Peyer's patch (tissue), 4 donors: ENCODE measurements around the gene FGF19. TPM values are rescaled to one million over a fixed set of nuclear protein-coding genes. Genes with fewer than 3 reads are reported as not detected.

Source experiments
- DNase-seq, 3 donors: peaks; one replicate each; pipeline ENCODE4 v3.0.0-alpha.2; 2017 to 2019
- H3K27ac ChIP-seq, 4 donors: fragments of 200-600 bp; sonication (generic); one replicate each; pipeline ENCODE4 v1.5.1; 2016 to 2019
- H3K27me3 ChIP-seq, 2 donors: fragments of 200-600 bp; sonication (generic); one replicate each; pipeline ENCODE4 v1.5.1; 2019
- H3K36me3 ChIP-seq, 3 donors: fragments of 200-600 bp; sonication (generic); one replicate each; pipeline ENCODE4 v1.5.1; 2016 to 2019
- H3K4me1 ChIP-seq, 4 donors: fragments of 200-600 bp; sonication (generic); one replicate each; pipeline ENCODE4 v1.5.1; 2016 to 2019
- H3K4me3 ChIP-seq, 4 donors: fragments of 200-600 bp; sonication (generic); 1 replicate in 3 of 4; 2 replicates in 1 of 4; pipeline ENCODE4 v1.5.1; 2016 to 2019; ENCODE audit warnings: mild to moderate bottlenecking in 1 of 4
- H3K9me3 ChIP-seq, 4 donors: fragments of 200-600 bp; sonication (generic); one replicate each; pipeline ENCODE4 v1.5.1; 2016 to 2019; ENCODE audit warnings: mild to moderate bottlenecking in 1 of 4
- POLR2A ChIP-seq, 2 donors: fragments of 450-650 bp; IDR thresholded peaks; one replicate each; pipeline ENCODE4 v1.5.1; 2017; ENCODE audit warnings: antibody characterized with exemption in 2 of 2, mild to moderate bottlenecking in 2 of 2, moderate library complexity in 2 of 2
- total RNA-seq, 4 donors: library from RNA; depleted of rRNA; stranded (reverse); fragments of >200 nt; gene quantifications; one replicate each; pipeline ENCODE4 v1.1.0, GENCODE V29; 2016
- TF ChIP-seq, protein P1 (sequence below), 6 experiments: fragments of 450-650 bp in 4 of 6; fragments of 200-600 bp in 2 of 6; sonication (generic) in 1 of 6; IDR thresholded peaks; one replicate each; pipeline ENCODE4 v1.5.1; 2017 to 2019; ENCODE audit warnings: antibody characterized with exemption in 6 of 6, mild to moderate bottlenecking in 3 of 6, moderate library complexity in 1 of 6

The FGF19 gene
- total RNA-seq, 4 donors from 2014 or later: 3.2 to 4.9 TPM; not detected in 2

DNA sequence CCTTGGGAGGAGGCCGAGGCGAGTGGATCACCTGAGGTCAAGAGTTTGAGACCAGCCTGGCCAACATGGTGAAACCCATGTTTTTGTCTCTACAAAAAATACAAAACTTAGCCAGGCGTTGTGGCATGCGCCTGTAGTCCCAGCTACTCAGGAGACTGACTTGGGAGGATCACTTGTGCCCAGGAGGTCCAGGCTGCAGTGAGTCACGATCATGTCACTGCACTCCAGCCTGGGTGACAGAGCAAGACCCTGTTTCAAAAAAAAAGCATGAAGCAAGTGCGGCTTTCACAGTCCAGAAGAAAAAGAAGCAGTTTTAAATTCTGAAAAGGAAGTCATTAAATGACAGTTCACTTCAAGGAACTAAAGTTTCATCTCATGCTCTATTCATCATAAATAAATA lies 21.6 kb downstream of the FGF19 start:
- TF ChIP-seq, protein P1, sequence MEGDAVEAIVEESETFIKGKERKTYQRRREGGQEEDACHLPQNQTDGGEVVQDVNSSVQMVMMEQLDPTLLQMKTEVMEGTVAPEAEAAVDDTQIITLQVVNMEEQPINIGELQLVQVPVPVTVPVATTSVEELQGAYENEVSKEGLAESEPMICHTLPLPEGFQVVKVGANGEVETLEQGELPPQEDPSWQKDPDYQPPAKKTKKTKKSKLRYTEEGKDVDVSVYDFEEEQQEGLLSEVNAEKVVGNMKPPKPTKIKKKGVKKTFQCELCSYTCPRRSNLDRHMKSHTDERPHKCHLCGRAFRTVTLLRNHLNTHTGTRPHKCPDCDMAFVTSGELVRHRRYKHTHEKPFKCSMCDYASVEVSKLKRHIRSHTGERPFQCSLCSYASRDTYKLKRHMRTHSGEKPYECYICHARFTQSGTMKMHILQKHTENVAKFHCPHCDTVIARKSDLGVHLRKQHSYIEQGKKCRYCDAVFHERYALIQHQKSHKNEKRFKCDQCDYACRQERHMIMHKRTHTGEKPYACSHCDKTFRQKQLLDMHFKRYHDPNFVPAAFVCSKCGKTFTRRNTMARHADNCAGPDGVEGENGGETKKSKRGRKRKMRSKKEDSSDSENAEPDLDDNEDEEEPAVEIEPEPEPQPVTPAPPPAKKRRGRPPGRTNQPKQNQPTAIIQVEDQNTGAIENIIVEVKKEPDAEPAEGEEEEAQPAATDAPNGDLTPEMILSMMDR (IDR thresholded peaks at IDR 0.05): no peak
- no peak for TF ChIP-seq POLR2A (IDR thresholded peaks at IDR 0.05)
- no peaks in the 10 kb centered on the region for H3K9me3 ChIP-seq
- no peak overlapping the region for H3K27ac ChIP-seq
- no peaks in the 10 kb centered on the region for H3K27me3 ChIP-seq
- H3K4me1 ChIP-seq: peaks cover 0 to 4% (median 2%) of the 10 kb centered on the region in 4 donors
- no peak overlapping the region for H3K4me3 ChIP-seq
- no peaks in the 10 kb centered on the region for H3K36me3 ChIP-seq
- no peak for DNase-seq

DNA sequence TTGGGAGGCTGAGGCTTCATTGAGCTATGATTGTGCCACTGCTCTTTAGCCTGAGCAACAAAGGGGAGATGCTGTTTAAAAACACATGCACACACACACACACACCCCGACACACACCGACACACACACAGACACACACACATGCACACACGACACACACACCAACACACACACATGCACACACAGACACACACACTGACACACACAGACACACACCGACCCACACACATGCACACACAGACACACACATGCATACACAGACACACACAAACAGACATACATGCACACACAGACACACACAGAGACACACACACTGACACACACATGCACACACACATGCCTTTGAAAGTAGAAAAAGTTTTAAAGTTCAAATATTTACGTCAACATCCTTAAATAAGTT lies 23.1 kb downstream of the FGF19 start:
- peaks cover 0 to 2% (median under 1%) of the 10 kb centered on the region in 4 donors for H3K4me1 ChIP-seq
- no peak overlapping the region for H3K27ac ChIP-seq
- no peak for DNase-seq
- no peak for TF ChIP-seq POLR2A (IDR thresholded peaks at IDR 0.05)
- TF ChIP-seq, protein P1 (IDR thresholded peaks at IDR 0.05): no peak
- no peak overlapping the region for H3K4me3 ChIP-seq
- no peaks in the 10 kb centered on the region for H3K9me3 ChIP-seq
- H3K36me3 ChIP-seq: no peaks in the 10 kb centered on the region
- H3K27me3 ChIP-seq: no peaks in the 10 kb centered on the region

DNA sequence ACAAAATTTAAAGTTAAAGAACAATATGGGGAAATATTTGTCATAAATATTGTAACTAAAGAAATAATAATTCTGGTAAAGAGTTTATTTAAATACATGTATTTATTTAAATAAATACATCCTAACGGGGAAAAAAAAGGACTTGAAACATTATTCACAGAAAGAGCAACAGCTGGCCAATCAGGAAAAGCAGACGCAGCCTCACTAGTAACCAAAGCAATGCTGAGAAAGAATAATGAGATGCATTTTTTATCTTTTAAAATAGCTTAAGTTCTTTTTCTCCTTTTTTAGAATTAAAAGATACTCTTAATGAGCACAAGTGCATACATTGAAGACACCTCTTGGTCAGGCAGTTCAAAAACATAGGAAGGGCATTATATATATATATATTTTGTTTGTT lies 26.1 kb downstream of the FGF19 start:
- DNase-seq: no peak
- no peaks in the 10 kb centered on the region for H3K9me3 ChIP-seq
- H3K36me3 ChIP-seq: no peaks in the 10 kb centered on the region
- no peaks in the 10 kb centered on the region for H3K27me3 ChIP-seq
- H3K4me3 ChIP-seq: no peak overlapping the region
- TF ChIP-seq, protein P1 (IDR thresholded peaks at IDR 0.05): no peak
- TF ChIP-seq POLR2A (IDR thresholded peaks at IDR 0.05): no peak
- peaks cover 0 to 17% (median 13%) of the 10 kb centered on the region in 4 donors for H3K4me1 ChIP-seq
- no peak overlapping the region for H3K27ac ChIP-seq

DNA sequence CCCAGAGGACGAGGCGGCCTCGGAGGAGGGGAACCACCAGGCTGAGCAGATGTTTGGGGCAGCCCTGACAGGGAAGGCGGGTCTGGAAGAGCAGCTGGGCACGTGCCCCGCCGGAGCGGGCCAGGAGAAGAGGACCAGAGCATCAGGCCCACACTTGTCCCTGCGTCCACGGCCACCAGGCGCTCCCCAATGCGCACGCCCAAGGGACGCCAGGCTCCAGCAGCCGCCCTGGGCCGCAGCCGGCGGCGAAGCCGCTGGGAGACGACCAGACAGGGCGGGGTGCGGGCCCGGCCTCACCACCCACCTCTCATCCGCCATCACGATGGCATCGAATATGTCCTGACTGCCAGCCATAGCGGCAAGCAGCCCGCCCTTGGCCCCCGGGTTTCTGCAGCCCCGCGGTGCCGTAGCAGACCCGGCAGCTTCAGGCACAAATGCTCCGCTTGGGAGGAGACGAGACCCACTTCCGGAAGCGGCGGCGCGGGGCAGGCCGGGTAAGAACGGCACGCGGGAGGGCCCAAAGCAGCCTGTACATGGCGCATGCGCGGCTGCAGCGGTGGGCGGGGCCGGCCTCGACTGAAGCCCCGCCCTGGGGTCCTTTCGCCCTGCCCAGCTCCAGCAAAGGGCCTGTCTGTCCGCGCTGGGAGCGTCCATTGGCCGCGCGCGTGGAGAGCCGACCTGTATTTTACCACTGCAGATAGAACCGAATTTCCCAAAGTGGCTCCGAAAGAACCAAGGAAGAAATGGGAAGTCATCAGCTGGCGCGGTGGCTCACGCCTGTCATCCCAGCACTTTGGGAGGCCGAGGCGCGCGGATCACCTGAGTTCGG lies 28.7 kb downstream of the FGF19 start, which contains the start of gene LTO1:
Gene LTO1, minus strand, starts transcription at position 468 of the 829 bp plus-strand sequence. Its CDS starts 114 bp downstream, at position 354.
- Histone ChIP-seq H3K4me1 (peaks cover 0 to 23% (median 13%) of the 10 kb centered on the region in 4 donors), H3K9me3 (no peaks in the 10 kb centered on the region), H3K27me3 (no peaks in the 10 kb centered on the region), H3K4me3 (peak within 1 kb of the TSS; percentile 80 to 100 (median 96)), H3K36me3 (peaks cover 0 to 23% (median 0%) of the 10 kb centered on the region in 3 donors), H3K27ac (peak within 1 kb of the TSS; percentile 77 to 88 (median 85))
- DNase-seq: peak; percentile 94 to 98 (median 98)
- TF ChIP-seq POLR2A (IDR thresholded peaks at IDR 0.05): peak; percentile 71 to 74
- TF ChIP-seq, protein P1 (IDR thresholded peaks at IDR 0.05): peak in 2 of 6 experiments; percentile 1 to 14

DNA sequence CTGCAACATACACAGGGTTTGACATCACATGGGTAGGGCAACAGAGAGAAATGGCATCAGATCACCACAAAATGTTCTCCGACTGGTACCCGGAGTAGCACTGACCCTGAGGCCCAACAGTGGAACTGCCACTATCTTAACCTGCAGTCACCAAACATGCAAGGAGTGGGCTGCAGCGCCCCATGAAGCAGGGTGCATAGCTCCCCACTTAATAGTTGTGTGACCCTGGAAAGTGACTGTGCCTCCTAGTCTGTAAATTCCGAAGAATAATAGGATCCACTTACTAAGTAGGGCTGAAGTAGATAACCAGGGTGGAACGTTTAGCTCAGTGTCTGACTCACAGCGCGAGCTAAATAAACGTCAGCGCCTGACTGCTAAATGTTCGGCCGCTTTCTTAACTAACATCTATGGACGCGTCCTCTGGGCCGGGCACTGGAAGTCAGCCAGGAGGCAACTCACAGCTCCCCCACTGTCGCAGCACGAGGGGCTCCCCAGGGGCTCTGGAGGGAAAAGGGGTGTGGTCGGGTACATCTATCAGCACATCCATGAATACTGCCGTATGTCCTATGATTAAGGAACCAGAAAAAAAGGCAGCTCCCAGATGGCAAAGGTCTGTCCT lies 29.4 kb downstream of the FGF19 start:
- TF ChIP-seq, protein P1 (IDR thresholded peaks at IDR 0.05): no peak
- TF ChIP-seq POLR2A (IDR thresholded peaks at IDR 0.05): no peak
- Histone ChIP-seq H3K36me3 (peaks cover 0 to 27% (median 0%) of the 10 kb centered on the region in 3 donors), H3K9me3 (no peaks in the 10 kb centered on the region), H3K4me3 (peak overlapping the region; percentile 80 to 100 (median 96)), H3K27ac (peak overlapping the region; percentile 77 to 88 (median 85)), H3K4me1 (peaks cover 0 to 26% (median 13%) of the 10 kb centered on the region in 4 donors), H3K27me3 (no peaks in the 10 kb centered on the region)
- peak in 1 of 3 donors; percentile 53 for DNase-seq
